Endothelial cell of umbilical vein (primary cell): ENCODE measurements around the gene ARHGEF17. TPM values are rescaled to one million over a fixed set of nuclear protein-coding genes. Genes with fewer than 3 reads are reported as not detected.

Experiments used
- BruUV-seq: library from RNA; stranded (reverse); fragments of 400-500 nt; replicated peaks from 2 replicates; lab custom pipeline; 2021; lab: Mats Ljungman, UMichigan
- CTCF ChIA-PET: fragments of 300-600, 350-600 bp; sonication (Branson Sonifier 250); formaldehyde crosslinking; loops from one replicate; lab custom pipeline; 2021; ENCODE audit warnings: antibody characterized with exemption, inconsistent platforms; lab: Charles Lee
- POLR2A ChIA-PET: fragments of 300-600, 350-600 bp; sonication (Branson Sonifier 250); formaldehyde crosslinking; loops from one replicate; lab custom pipeline; 2021; ENCODE audit warnings: antibody characterized with exemption, inconsistent platforms; lab: Charles Lee
- DNase-seq: peaks from one replicate; pipeline ENCODE4 v3.0.0-alpha.2; 2011; ENCODE audit warnings: low read depth, low spot score
- FAIRE-seq: peaks from 2 replicates; lab custom pipeline; 2011; peaks lifted over from hg19 to GRCh38; lab: Jason Lieb, UNC
- H2AFZ ChIP-seq: 2 replicates; pipeline ENCODE4 v1.6.0; 2012; ENCODE audit warnings: low read depth, low read length, control low read depth, inconsistent platforms
- H3K27ac ChIP-seq: 2 replicates; pipeline ENCODE4 v1.5.1; 2011; ENCODE audit warnings: low read depth, mild to moderate bottlenecking, control low read depth, low read length, moderate library complexity; ENCODE audit not compliant: insufficient read depth
- H3K27me3 ChIP-seq, 2 experiments: 2 replicates each; pipeline versions ENCODE4 v1.6.0 to v1.6.1; 2011; ENCODE audit warnings: low read length in 2 of 2, mixed read lengths in 1 of 2; ENCODE audit not compliant: control insufficient read depth in 2 of 2, insufficient read depth in 2 of 2
- H3K36me3 ChIP-seq, 2 experiments: 2 replicates in 1 of 2; 3 replicates in 1 of 2; pipeline ENCODE4 v1.5.1; 2011; ENCODE audit warnings: low read length in 2 of 2, mild to moderate bottlenecking in 1 of 2, moderate library complexity in 1 of 2; ENCODE audit not compliant: control insufficient read depth in 2 of 2, insufficient read depth in 2 of 2; ENCODE audit errors: extremely low read depth in 1 of 2
- H3K4me1 ChIP-seq: 3 replicates; pipeline ENCODE4 v1.5.1; 2011; ENCODE audit warnings: mild to moderate bottlenecking, low read length; ENCODE audit not compliant: control insufficient read depth, insufficient read depth; ENCODE audit errors: extremely low read depth
- H3K4me2 ChIP-seq: 2 replicates; pipeline ENCODE4 v1.6.1; 2011; ENCODE audit warnings: low read length, control low read depth, mixed read lengths; ENCODE audit not compliant: insufficient read depth
- H3K4me3 ChIP-seq, 3 experiments: fragments of 200-600 bp in 1 of 3; sonication (generic), shearing (Covaris generic) in 1 of 3; replicated peaks in 1 of 3; 2 replicates each; pipeline ENCODE4 v1.5.1; 2011 to 2016; ENCODE audit warnings: control low read depth in 3 of 3, low read length in 3 of 3, mild to moderate bottlenecking in 2 of 3, inconsistent platforms in 1 of 3, low read depth in 1 of 3, moderate library complexity in 1 of 3; ENCODE audit not compliant: insufficient read depth in 1 of 3
- H3K79me2 ChIP-seq: 2 replicates; pipeline ENCODE4 v1.6.0; 2012; ENCODE audit warnings: low read length, inconsistent platforms; ENCODE audit not compliant: control insufficient read depth, insufficient read depth
- H3K9ac ChIP-seq: replicated peaks from 2 replicates; pipeline ENCODE3; 2011; ENCODE audit warnings: low read length, control low read depth; ENCODE audit not compliant: insufficient read depth; ENCODE audit errors: extremely low read depth
- H3K9me1 ChIP-seq: replicated peaks from 3 replicates; pipeline ENCODE4 v1.6.0; 2011; ENCODE audit warnings: mild to moderate bottlenecking, low read length; ENCODE audit not compliant: control insufficient read depth, insufficient read depth; ENCODE audit errors: extremely low read depth
- H3K9me3 ChIP-seq: replicated peaks from 2 replicates; pipeline ENCODE4 v1.5.1; 2012; ENCODE audit warnings: low read length, inconsistent platforms; ENCODE audit not compliant: control insufficient read depth, insufficient read depth
- H4K20me1 ChIP-seq: replicated peaks from 2 replicates; pipeline ENCODE3; 2011; ENCODE audit warnings: mild to moderate bottlenecking, low read length; ENCODE audit not compliant: control insufficient read depth, insufficient read depth; ENCODE audit errors: extremely low read depth
- CTCF ChIP-seq, 2 donors: IDR thresholded peaks; 1 replicate in 1 of 2; 2 replicates in 1 of 2; pipeline ENCODE4 v1.5.1; 2011; ENCODE audit warnings: low read length in 2 of 2, mild to moderate bottlenecking in 2 of 2, moderate library complexity in 2 of 2, control low read depth in 1 of 2, inconsistent platforms in 1 of 2, low read depth in 1 of 2; ENCODE audit not compliant: insufficient read depth in 1 of 2; ENCODE audit errors: extremely low read depth in 1 of 2
- EZH2 ChIP-seq: IDR thresholded peaks from 2 replicates; pipeline ENCODE4 v1.6.1; 2012; ENCODE audit warnings: borderline replicate concordance, low read depth, mild to moderate bottlenecking, moderate library complexity, low read length, inconsistent platforms; ENCODE audit not compliant: severe bottlenecking
- FOS ChIP-seq: IDR thresholded peaks from 2 replicates; pipeline ENCODE4 v1.6.1; 2011; ENCODE audit warnings: mild to moderate bottlenecking, low read length, moderate library complexity, borderline replicate concordance; ENCODE audit not compliant: insufficient read depth
- GATA2 ChIP-seq: IDR thresholded peaks from 2 replicates; pipeline ENCODE4 v1.7.0; 2011; ENCODE audit warnings: low read depth, mild to moderate bottlenecking, moderate library complexity, mixed read lengths, low read length; ENCODE audit not compliant: insufficient read length, insufficient read depth
- JUN ChIP-seq: IDR thresholded peaks from 2 replicates; pipeline ENCODE4 v1.6.1; 2011; ENCODE audit warnings: borderline replicate concordance, low read depth; ENCODE audit not compliant: insufficient read length, insufficient read depth
- MAX ChIP-seq: IDR thresholded peaks from 2 replicates; pipeline ENCODE4 v1.6.1; 2011; ENCODE audit not compliant: insufficient read depth, insufficient read length
- MYC ChIP-seq: IDR thresholded peaks from one replicate; pipeline ENCODE4 v1.6.1; 2011; ENCODE audit warnings: mild to moderate bottlenecking, low read depth, low read length
- POLR2A ChIP-seq: IDR thresholded peaks from 2 replicates; pipeline ENCODE4 v1.6.1; 2012; ENCODE audit warnings: low read depth, mild to moderate bottlenecking, control low read depth, low read length
- POLR2AphosphoS5 ChIP-seq: IDR thresholded peaks from 2 replicates; pipeline ENCODE4 v1.6.1; 2012; ENCODE audit warnings: low read depth, mild to moderate bottlenecking, control low read depth, low read length, moderate library complexity; ENCODE audit not compliant: insufficient read depth
- dilution Hi-C: fragments of 300-500 bp; cut with MboI; formaldehyde crosslinking; loops from one replicate; pipeline ENCODE4 v1.15.0; 2019; ENCODE audit warnings: low sequenced_read_pairs; ENCODE audit not compliant: extremely low pct_ligation_motif_present
- intact Hi-C: fragments of 100-400 bp; cut with micrococcal nuclease; formaldehyde crosslinking; loops from one replicate; pipeline ENCODE4 v1.10.0; 2022
- polyA plus RNA-seq, 4 experiments: library from polyadenylated mRNA; depleted of rRNA in 3 of 4; stranded (reverse) in 3 of 4; unstranded in 1 of 4; fragments of >200 nt; gene quantifications; 2 replicates each; pipeline versions ENCODE4 v1.2.1 to v1.2.3, GENCODE V29; 2011 to 2012; ENCODE audit warnings: missing spikeins in 1 of 4
- total RNA-seq: library from RNA; stranded (reverse); gene quantifications from 2 replicates; pipeline ENCODE4 v1.2.3, GENCODE V29; 2021

Gene ARHGEF17
- total and polyA plus RNA-seq, 2 donors (not counting 3 experiments of a cell fraction or from before 2014, with no cell fraction given), result 74.9 to 89.9 TPM

GRCh38 chr11:73382747-73383146 lies 74.7 kb downstream of the ARHGEF17 start:
- no peak overlapping the region for H2AFZ ChIP-seq
- H3K27ac ChIP-seq, result peak overlapping the region; percentile 53
- FAIRE-seq, result no peak
- H4K20me1 ChIP-seq, result no peaks in the 10 kb centered on the region
- TF ChIP-seq POLR2AphosphoS5 (no peak), GATA2 (no peak), MAX (no peak), JUN (no peak), POLR2A (no peak), CTCF (IDR thresholded peaks at IDR 0.05; ENCODE audit: extremely low read depth in 1 of 2, insufficient read depth in 1 of 2, low read depth in 1 of 2, low read length in 2 of 2) (no peak), FOS (no peak), MYC (no peak), EZH2 (no peak)
- peaks cover 98% of the 10 kb centered on the region for H3K79me2 ChIP-seq
- DNase-seq, result no peak
- ChIA-PET POLR2A (no interaction called here), CTCF (interaction anchor here (1.0 to 3.6 kb wide), 6 partner anchors 11 to 277 kb away, joined by 3 to 38 read pairs (median 5); no protein-coding TSS in a partner anchor)
- H3K9me3 ChIP-seq, result no peaks in the 10 kb centered on the region
- no peaks in the 10 kb centered on the region for H3K9me1 ChIP-seq
- H3K4me2 ChIP-seq, result no peak overlapping the region
- no TSS peak for BruUV-seq
- no peak overlapping the region for H3K4me3 ChIP-seq
- intact Hi-C loops, result no loop called here
- H3K9ac ChIP-seq, result peak overlapping the region; percentile 12
- H3K27me3 ChIP-seq, result no peaks in the 10 kb centered on the region
- dilution Hi-C loops, result no loop called here
- H3K36me3 ChIP-seq, result no peaks in the 10 kb centered on the region
- peaks cover 25% of the 10 kb centered on the region for H3K4me1 ChIP-seq
